OCI-LY3 (cell line): ENCODE data around the gene SIL1.

ENCODE experiments used
- H2AFZ ChIP-seq: fragments of 200-600, 300-600 bp; shearing (Covaris generic); 2 replicates; pipeline ENCODE4 v1.6.0; 2014; ENCODE audit warnings: antibody characterized with exemption, low read depth, low read length
- H3K27ac ChIP-seq: fragments of 200-600, 300-600 bp; sonication (generic); 2 replicates; pipeline ENCODE4 v1.5.1; 2014; ENCODE audit warnings: mild to moderate bottlenecking, low read length, moderate library complexity, mixed read lengths
- H3K27me3 ChIP-seq: fragments of 200-600, 300-600 bp; sonication (generic); 2 replicates; pipeline ENCODE4 v1.6.1; 2014; ENCODE audit warnings: low read depth, low read length, mixed read lengths
- H3K36me3 ChIP-seq: fragments of 200-600, 300-600 bp; sonication (generic); replicated peaks from 2 replicates; pipeline ENCODE3; 2014; ENCODE audit warnings: low read depth, low read length, mixed read lengths
- H3K4me1 ChIP-seq: fragments of 300-600, 200-600 bp; sonication (generic); 2 replicates; pipeline ENCODE4 v1.6.1; 2014; ENCODE audit warnings: low read length, mixed read lengths
- H3K4me2 ChIP-seq: fragments of 200-600, 300-600 bp; sonication (generic); 2 replicates; pipeline ENCODE4 v1.6.1; 2014; ENCODE audit warnings: low read length, mixed read lengths
- H3K4me3 ChIP-seq: fragments of 300-600, 200-600 bp; sonication (generic); 2 replicates; pipeline ENCODE4 v1.5.1; 2014; ENCODE audit warnings: antibody characterized with exemption, mild to moderate bottlenecking, low read length, moderate library complexity
- H3K79me2 ChIP-seq: fragments of 300-600, 200-600 bp; shearing (Covaris generic); 2 replicates; pipeline ENCODE4 v1.6.1; 2014; ENCODE audit warnings: mild to moderate bottlenecking, low read length, mixed read lengths
- H3K9ac ChIP-seq: fragments of 300-600, 200-600 bp; shearing (Covaris generic); 2 replicates; pipeline ENCODE4 v1.6.0; 2014; ENCODE audit warnings: mild to moderate bottlenecking, low read length, moderate library complexity
- H3K9me3 ChIP-seq: fragments of 200-600, 300-600 bp; shearing (Covaris generic); 2 replicates; pipeline ENCODE4 v1.6.1; 2014; ENCODE audit warnings: low read length, mixed read lengths; ENCODE audit not compliant: insufficient read depth
- H4K20me1 ChIP-seq: fragments of 200-600, 300-600 bp; sonication (generic); 2 replicates; pipeline ENCODE4 v1.6.1; 2016; ENCODE audit warnings: low read length, mixed read lengths; ENCODE audit not compliant: insufficient read depth
- EZH2phosphoT487 ChIP-seq: fragments of 200-600 bp; shearing (Covaris generic); IDR thresholded peaks from 2 replicates; pipeline ENCODE4 v1.6.1; 2018; ENCODE audit warnings: antibody characterized with exemption, mixed run types, low read depth
- TF ChIP-seq, protein P1 (sequence below): fragments of 200-600, 300-600 bp; sonication (generic); IDR thresholded peaks from 2 replicates; pipeline ENCODE4 v1.5.1; 2014; ENCODE audit warnings: antibody characterized with exemption, low read length, low read depth

The SIL1 gene

DNA sequence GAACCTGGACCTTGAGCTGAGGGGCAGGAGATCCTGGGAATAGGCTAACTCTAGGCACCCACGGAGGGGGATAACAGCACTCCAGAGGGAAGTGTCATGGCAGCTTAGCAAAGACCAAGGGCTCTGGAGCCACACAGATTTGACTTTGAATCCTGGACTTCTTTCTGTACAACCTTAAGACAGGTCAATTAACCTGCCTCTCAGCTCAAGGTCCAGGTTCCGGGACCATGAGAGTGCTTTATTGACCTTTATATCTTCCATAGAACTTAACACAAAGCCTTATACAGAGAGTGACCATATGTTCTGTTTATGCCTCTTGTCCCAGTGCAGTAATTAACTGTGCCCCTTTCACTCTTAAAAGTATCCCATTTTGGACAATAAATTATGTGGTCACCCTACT lies 232.5 kb downstream of the SIL1 start:
- H3K79me2 ChIP-seq = no peaks in the 10 kb centered on the region
- no peak overlapping the region for H3K27ac ChIP-seq
- no peak overlapping the region for H3K4me3 ChIP-seq
- H3K9me3 ChIP-seq = no peaks in the 10 kb centered on the region
- H3K36me3 ChIP-seq = no peaks in the 10 kb centered on the region
- no peak for TF ChIP-seq EZH2phosphoT487
- TF ChIP-seq, protein P1, sequence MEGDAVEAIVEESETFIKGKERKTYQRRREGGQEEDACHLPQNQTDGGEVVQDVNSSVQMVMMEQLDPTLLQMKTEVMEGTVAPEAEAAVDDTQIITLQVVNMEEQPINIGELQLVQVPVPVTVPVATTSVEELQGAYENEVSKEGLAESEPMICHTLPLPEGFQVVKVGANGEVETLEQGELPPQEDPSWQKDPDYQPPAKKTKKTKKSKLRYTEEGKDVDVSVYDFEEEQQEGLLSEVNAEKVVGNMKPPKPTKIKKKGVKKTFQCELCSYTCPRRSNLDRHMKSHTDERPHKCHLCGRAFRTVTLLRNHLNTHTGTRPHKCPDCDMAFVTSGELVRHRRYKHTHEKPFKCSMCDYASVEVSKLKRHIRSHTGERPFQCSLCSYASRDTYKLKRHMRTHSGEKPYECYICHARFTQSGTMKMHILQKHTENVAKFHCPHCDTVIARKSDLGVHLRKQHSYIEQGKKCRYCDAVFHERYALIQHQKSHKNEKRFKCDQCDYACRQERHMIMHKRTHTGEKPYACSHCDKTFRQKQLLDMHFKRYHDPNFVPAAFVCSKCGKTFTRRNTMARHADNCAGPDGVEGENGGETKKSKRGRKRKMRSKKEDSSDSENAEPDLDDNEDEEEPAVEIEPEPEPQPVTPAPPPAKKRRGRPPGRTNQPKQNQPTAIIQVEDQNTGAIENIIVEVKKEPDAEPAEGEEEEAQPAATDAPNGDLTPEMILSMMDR = no peak
- H3K27me3 ChIP-seq = no peaks in the 10 kb centered on the region
- no peak overlapping the region for H3K9ac ChIP-seq
- H2AFZ ChIP-seq = no peak overlapping the region
- no peaks in the 10 kb centered on the region for H4K20me1 ChIP-seq
- H3K4me2 ChIP-seq = no peak overlapping the region
- no peaks in the 10 kb centered on the region for H3K4me1 ChIP-seq

DNA sequence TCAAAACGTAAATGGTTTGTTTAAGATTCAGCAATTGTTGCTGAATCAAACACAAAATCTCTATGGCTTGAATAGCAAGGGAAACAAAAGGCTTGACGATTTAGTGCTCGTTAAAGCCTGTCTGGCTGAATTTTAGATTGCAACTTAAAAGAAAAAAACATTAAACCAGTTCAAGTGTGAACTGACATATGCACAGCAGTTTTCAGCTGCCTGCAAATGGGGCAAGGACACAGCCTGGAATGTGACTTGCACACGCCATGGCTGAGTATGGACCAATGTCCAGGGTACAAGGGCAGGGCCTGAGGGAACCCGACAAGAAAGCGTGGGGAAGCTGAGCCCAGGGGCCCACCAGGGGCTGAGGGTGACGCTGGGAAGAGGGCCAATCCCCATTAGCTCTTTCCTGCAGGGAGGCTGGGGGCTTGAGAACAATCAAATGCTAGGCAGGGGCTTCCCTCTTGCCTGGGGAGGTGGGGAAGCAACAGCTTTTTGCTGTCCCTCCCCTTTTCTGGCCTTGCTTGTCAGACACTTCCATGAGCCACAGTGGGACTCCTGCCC lies 233.4 kb downstream of the SIL1 start:
- no peaks in the 10 kb centered on the region for H3K27me3 ChIP-seq
- H4K20me1 ChIP-seq = no peaks in the 10 kb centered on the region
- H3K9me3 ChIP-seq = no peaks in the 10 kb centered on the region
- H3K9ac ChIP-seq = no peak overlapping the region
- no peak overlapping the region for H3K4me3 ChIP-seq
- H3K36me3 ChIP-seq = no peaks in the 10 kb centered on the region
- TF ChIP-seq, protein P1 = no peak
- no peak for TF ChIP-seq EZH2phosphoT487
- H3K79me2 ChIP-seq = no peaks in the 10 kb centered on the region
- no peak overlapping the region for H2AFZ ChIP-seq
- H3K4me2 ChIP-seq = no peak overlapping the region
- no peaks in the 10 kb centered on the region for H3K4me1 ChIP-seq
- no peak overlapping the region for H3K27ac ChIP-seq

DNA sequence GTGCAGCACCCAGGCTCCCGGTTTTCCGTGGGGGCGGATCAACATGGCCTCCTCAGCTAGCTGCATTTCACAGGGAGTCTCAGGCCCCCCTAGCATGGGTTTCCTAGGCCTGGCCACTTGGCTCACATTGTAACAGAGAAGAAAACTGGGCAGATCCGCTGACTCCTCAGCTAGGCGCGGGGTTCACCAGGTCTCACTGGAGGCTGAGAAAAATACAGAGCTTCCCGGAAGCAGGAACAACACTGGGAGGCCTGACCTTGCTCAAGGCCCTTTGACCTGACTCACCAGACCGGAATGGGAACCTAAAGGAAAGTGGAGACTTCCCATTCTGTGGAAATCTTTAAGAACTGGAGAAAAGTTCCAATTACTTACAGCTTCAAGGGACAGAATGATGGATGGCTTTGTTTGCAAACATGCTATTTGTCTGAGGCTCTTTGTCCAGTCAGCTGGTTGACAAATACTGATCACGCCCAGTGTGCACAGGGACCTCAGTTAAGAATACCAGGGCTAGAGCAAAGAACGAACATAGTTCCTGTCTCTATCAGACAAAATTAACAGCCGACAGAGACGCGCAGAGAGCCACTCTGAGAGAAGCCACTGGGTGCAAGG lies 234.3 kb downstream of the SIL1 start:
- no peak overlapping the region for H3K4me3 ChIP-seq
- no peak overlapping the region for H3K4me2 ChIP-seq
- H3K9me3 ChIP-seq = no peaks in the 10 kb centered on the region
- H4K20me1 ChIP-seq = no peaks in the 10 kb centered on the region
- no peak overlapping the region for H3K27ac ChIP-seq
- no peaks in the 10 kb centered on the region for H3K4me1 ChIP-seq
- TF ChIP-seq, protein P1 = no peak
- TF ChIP-seq EZH2phosphoT487 = no peak
- H2AFZ ChIP-seq = no peak overlapping the region
- no peaks in the 10 kb centered on the region for H3K36me3 ChIP-seq
- H3K79me2 ChIP-seq = no peaks in the 10 kb centered on the region
- H3K27me3 ChIP-seq = no peaks in the 10 kb centered on the region
- H3K9ac ChIP-seq = no peak overlapping the region

DNA sequence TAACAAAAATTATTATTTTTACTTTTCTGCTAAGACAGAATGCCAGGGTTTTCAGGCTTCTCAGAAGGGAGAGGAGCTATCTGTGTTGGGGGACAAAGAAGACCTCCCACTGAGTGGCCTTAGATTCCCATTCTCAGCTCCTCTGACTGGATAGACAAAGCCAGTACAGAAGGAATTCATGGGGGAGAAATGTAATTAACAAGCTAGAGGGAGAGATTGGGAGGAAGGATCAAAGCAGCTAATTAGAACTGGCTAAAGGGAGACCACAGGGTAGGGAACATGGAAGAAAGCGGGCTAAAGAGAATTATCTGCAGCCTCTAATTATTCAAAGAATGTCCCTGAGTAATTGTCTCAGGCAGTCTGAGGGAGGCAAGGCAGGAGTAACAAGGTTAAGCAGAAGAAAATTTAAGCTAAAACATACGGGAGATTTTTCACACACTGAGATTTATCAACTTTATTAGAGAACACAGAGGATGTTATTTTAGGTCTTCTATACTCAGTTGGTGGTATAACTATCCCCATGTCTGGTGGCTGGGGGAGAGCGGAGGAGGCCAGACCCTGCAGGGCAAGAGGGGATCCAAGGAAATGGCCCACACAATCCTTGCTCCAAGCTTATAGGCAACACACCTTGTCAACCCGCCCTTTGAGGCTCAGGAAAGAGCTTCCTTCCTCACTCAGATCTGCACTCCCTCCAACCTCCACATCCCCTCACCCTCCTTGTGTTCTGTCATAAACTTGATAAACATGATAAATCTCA lies 235.4 kb downstream of the SIL1 start:
- no peak for TF ChIP-seq EZH2phosphoT487
- TF ChIP-seq, protein P1 = no peak
- Histone ChIP-seq H3K27ac (no peak overlapping the region), H3K27me3 (no peaks in the 10 kb centered on the region), H3K9ac (no peak overlapping the region), H3K4me3 (no peak overlapping the region), H3K9me3 (no peaks in the 10 kb centered on the region), H4K20me1 (no peaks in the 10 kb centered on the region), H3K36me3 (no peaks in the 10 kb centered on the region), H3K4me1 (no peaks in the 10 kb centered on the region), H3K4me2 (no peak overlapping the region), H2AFZ (no peak overlapping the region), H3K79me2 (no peaks in the 10 kb centered on the region)
